Colonic mucosa (tissue), 4 donors: ENCODE results near the gene EMX1. TPM values are rescaled to one million over a fixed set of nuclear protein-coding genes. Genes with fewer than 3 reads are reported as not detected.
A peak's percentile ranks its signal among the peaks of the same experiment; 100 is the strongest.

Experiments
- DNase-seq: peaks from one replicate; pipeline ENCODE4 v3.0.0-alpha.2; 2020
- H3K27ac ChIP-seq: fragments of 200-600 bp; one replicate; pipeline ENCODE4 v1.8.0; 2021
- H3K27me3 ChIP-seq: fragments of 200-600 bp; one replicate; pipeline ENCODE4 v1.8.0; 2021
- H3K36me3 ChIP-seq: fragments of 200-600 bp; one replicate; pipeline ENCODE4 v1.8.0; 2021
- H3K4me1 ChIP-seq: fragments of 200-600 bp; one replicate; pipeline ENCODE4 v1.8.0; 2021; ENCODE audit warnings: mild to moderate bottlenecking
- H3K4me3 ChIP-seq: fragments of 200-600 bp; one replicate; pipeline ENCODE4 v1.8.0; 2021
- H3K9ac ChIP-seq, 2 donors: one replicate each; pipeline ENCODE4 v1.7.0; 2013; ENCODE audit warnings: control low read depth in 2 of 2, low read depth in 2 of 2, low read length in 2 of 2
- H3K9me3 ChIP-seq: fragments of 200-600 bp; one replicate; pipeline ENCODE4 v1.8.0; 2021
- intact Hi-C: fragments of 100-400 bp; cut with DNase I; formaldehyde crosslinking; loops from one replicate; pipeline ENCODE4 v1.14.1; 2022
- total RNA-seq, 2 donors: library from RNA; stranded (reverse); fragmentation: NEBNext Ultra II Directional in 1 of 2; extraction: Animal tissue kit (Norgen Biotek cat#: 25700) in 1 of 2; gene quantifications; one replicate each; pipeline ENCODE4 v1.2.1, GENCODE V29; 2021
- TF ChIP-seq, protein P1 (sequence below): fragments of 200-600 bp; IDR thresholded peaks from one replicate; pipeline ENCODE4 v1.8.0; 2022; ENCODE audit warnings: antibody characterized with exemption, mild to moderate bottlenecking
- donor health status: healthy.
- donor health status: DM: no; HTN: no; CAD: no.
- donor health status: DM: no; HTN: no; CAD: no.

The EMX1 gene
- total RNA-seq, 2 donors from 2014 or later = 1.1 to 2.0 TPM

DNA sequence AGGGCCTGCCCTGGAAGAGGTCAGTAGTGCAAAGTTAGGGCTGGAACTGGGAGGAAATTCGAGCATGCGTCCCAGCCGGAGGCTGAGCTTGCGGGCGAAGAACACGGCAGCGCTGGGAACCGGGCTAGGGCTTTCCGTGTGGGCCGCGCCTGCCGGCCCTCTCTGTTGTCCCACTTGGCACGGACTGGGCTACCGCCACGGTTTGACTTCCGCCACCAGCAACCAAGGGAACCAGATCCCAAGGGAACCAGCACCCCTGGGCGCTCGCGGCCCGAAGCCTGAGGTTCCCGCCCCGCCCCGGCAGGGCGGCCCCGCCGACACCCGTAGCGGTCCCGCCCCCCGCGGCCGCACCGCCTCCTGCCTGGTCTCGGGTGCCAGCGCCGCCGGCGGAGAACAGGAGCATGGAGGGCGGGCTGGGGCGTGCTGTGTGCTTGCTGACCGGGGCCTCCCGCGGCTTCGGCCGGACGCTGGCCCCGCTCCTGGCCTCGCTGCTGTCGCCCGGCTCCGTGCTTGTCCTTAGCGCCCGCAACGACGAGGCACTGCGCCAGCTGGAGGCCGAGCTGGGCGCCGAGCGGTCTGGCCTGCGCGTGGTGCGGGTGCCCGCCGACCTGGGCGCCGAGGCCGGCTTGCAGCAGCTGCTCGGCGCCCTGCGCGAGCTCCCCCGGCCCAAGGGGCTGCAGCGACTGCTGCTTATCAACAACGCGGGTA is 30.1 kb upstream of the EMX1 start, which contains the start of gene SPR:
TSS of gene SPR (plus strand) at position 377 of the 708 bp plus-strand sequence. CDS start at position 402, 25 bp downstream.
- peak within 1 kb of the TSS; percentile 95 for H3K27ac ChIP-seq
- no peaks in the 10 kb centered on the region for H3K9me3 ChIP-seq
- H3K4me3 ChIP-seq = peak within 1 kb of the TSS; percentile 83
- H3K36me3 ChIP-seq = no peaks in the 10 kb centered on the region
- H3K27me3 ChIP-seq = no peaks in the 10 kb centered on the region
- H3K9ac ChIP-seq = peak within 1 kb of the TSS; percentile 83 to 94
- peak; percentile 88 for DNase-seq
- TF ChIP-seq, protein P1, sequence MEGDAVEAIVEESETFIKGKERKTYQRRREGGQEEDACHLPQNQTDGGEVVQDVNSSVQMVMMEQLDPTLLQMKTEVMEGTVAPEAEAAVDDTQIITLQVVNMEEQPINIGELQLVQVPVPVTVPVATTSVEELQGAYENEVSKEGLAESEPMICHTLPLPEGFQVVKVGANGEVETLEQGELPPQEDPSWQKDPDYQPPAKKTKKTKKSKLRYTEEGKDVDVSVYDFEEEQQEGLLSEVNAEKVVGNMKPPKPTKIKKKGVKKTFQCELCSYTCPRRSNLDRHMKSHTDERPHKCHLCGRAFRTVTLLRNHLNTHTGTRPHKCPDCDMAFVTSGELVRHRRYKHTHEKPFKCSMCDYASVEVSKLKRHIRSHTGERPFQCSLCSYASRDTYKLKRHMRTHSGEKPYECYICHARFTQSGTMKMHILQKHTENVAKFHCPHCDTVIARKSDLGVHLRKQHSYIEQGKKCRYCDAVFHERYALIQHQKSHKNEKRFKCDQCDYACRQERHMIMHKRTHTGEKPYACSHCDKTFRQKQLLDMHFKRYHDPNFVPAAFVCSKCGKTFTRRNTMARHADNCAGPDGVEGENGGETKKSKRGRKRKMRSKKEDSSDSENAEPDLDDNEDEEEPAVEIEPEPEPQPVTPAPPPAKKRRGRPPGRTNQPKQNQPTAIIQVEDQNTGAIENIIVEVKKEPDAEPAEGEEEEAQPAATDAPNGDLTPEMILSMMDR = no peak
- H3K4me1 ChIP-seq = peaks cover 21% of the 10 kb centered on the region
- intact Hi-C loops = loop anchor here (5.0 kb wide), 1 partner anchor 185 kb away; the partner anchor contains the start of gene SFXN5

DNA sequence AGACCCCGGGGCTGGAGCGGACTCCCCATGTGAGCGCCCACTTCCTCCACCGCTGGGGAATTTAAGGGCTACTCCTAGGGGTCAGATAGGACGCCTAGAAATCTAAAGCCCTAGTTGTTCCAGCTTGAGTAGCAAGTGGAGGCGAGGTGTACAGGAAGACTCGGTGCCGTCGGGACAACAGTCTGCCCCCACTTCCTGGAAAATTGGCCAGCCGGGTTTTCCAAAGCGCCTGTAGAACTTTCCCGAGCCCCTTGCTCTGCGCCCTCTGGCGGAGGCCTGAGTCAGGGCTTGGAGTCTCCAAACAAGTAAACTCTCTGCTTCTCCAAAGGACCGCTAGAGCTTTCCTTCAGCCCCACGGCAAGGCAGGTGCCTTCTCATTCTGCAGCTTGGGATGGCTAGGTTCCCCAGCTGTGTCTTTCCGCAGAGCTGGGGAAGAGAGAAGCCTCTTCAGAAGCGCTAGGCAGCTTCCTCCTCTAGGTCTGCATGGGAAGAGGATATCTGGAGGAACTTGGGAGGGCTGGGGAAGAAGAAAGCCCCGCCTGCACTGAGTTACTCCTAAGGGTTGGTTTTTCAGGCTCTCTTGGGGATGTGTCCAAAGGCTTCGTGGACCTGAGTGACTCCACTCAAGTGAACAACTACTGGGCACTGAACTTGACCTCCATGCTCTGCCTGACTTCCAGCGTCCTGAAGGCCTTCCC is 29.4 kb upstream of the EMX1 start:
- intact Hi-C loops = loop anchor here (5.0 kb wide), 1 partner anchor 184 kb away; the partner anchor contains the start of gene SFXN5
- Histone ChIP-seq H3K9me3 (no peaks in the 10 kb centered on the region), H3K27me3 (no peaks in the 10 kb centered on the region), H3K9ac (peak overlapping the region; percentile 83 to 94), H3K4me1 (peaks cover 21% of the 10 kb centered on the region), H3K4me3 (peak overlapping the region; percentile 83), H3K27ac (peak overlapping the region; percentile 95), H3K36me3 (no peaks in the 10 kb centered on the region)
- peak; percentile 95 for DNase-seq
- TF ChIP-seq, protein P1 = peak; percentile 85

DNA sequence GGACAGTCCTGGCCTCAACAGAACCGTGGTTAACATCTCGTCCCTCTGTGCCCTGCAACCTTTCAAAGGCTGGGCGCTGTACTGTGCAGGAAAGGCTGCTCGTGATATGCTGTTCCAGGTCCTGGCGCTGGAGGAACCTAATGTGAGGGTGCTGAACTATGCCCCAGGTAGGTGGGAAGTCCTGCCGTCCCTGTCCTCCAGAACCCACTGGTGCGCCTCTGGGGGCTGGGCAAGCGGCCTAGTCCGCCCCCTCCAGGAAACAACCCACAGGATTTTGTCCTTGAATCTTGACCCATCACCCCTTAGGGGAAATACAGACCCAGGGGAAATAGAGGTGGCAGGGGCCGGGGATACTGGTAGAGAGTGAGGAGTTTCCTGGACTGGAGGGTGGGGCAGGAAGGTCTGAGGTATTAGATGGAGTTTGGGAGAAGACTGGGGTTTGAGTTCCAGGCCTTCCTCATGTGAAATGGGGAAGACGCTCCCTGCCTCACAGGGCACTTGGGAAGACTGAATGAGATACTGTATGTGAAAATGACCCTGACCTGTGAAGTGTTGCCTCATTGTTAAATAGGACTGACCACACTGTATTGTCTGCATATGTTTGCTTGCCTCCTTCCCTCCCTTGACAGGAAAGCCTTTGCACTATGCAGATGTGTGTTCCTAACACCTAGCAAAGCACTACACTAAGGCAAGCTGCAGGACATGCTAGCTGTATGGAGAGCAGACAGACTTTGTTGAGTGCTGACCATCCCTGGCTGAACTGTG is 28.7 kb upstream of the EMX1 start:
- TF ChIP-seq, protein P1 = no peak
- H3K27ac ChIP-seq = no peak overlapping the region
- H3K9me3 ChIP-seq = no peaks in the 10 kb centered on the region
- peak overlapping the region in 1 of 2 donors; percentile 83 for H3K9ac ChIP-seq
- DNase-seq = no peak
- intact Hi-C loops = loop anchor here (5.0 kb wide), 1 partner anchor 184 kb away; the partner anchor contains the start of gene SFXN5
- peak overlapping the region; percentile 83 for H3K4me3 ChIP-seq
- peaks cover 21% of the 10 kb centered on the region for H3K4me1 ChIP-seq
- no peaks in the 10 kb centered on the region for H3K36me3 ChIP-seq
- no peaks in the 10 kb centered on the region for H3K27me3 ChIP-seq

DNA sequence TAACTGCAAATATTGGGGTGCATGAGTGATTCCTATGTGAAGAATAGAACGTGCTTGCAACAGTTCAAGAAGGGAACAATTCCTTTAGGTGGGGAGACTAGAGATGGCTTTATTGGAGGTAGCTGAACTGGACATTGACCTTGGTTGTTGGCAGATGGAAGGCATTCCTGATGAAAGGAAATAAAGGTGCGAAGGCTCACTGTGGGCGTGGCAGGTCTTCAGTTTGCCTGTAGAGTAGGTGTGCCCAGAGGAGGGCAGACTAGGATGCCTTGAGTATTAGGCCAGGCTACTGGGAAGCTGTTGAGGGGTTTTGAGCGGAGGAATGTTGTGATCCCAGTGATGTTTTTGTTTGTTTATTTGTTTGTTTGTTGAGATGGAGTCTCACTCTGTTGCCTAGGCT is 27.3 kb upstream of the EMX1 start:
- peak; percentile 77 for DNase-seq
- no peak overlapping the region for H3K4me3 ChIP-seq
- H3K27ac ChIP-seq = no peak overlapping the region
- TF ChIP-seq, protein P1 = no peak
- intact Hi-C loops = loop anchor here (5.0 kb wide), 4 partner anchors 42 to 287 kb away; partner anchors contain the start of gene SFXN5
- H3K9ac ChIP-seq = no peak overlapping the region
- H3K36me3 ChIP-seq = no peaks in the 10 kb centered on the region
- H3K4me1 ChIP-seq = peaks cover 21% of the 10 kb centered on the region
- H3K9me3 ChIP-seq = no peaks in the 10 kb centered on the region
- no peaks in the 10 kb centered on the region for H3K27me3 ChIP-seq
